ENCODE data around the gene NAALADL2. TPM values are rescaled to one million over a fixed set of nuclear protein-coding genes. Genes with fewer than 3 reads are reported as not detected.

Gene NAALADL2
- polyA plus RNA-seq, 3 donors from 2014 or later = 0.10 TPM; not detected in 2

GRCh38 chr3:175294793-175295192 lies 435.7 kb downstream of the NAALADL2 start:
- peaks cover 0 to 16% (median 8%) of the 10 kb centered on the region in 6 donors for H3K9me3 Mint-ChIP-seq
- DNase-seq = no peak
- no peak overlapping the region for H3K4me3 Mint-ChIP-seq
- no peaks in the 10 kb centered on the region for H3K4me1 Mint-ChIP-seq
- H3K36me3 Mint-ChIP-seq = no peaks in the 10 kb centered on the region
- H3K27me3 Mint-ChIP-seq (ENCODE audit: low read depth in 3 of 3) = peaks cover 0 to 3% (median 0%) of the 10 kb centered on the region in 3 donors
- H3K27ac Mint-ChIP-seq = no peak overlapping the region

DNA sequence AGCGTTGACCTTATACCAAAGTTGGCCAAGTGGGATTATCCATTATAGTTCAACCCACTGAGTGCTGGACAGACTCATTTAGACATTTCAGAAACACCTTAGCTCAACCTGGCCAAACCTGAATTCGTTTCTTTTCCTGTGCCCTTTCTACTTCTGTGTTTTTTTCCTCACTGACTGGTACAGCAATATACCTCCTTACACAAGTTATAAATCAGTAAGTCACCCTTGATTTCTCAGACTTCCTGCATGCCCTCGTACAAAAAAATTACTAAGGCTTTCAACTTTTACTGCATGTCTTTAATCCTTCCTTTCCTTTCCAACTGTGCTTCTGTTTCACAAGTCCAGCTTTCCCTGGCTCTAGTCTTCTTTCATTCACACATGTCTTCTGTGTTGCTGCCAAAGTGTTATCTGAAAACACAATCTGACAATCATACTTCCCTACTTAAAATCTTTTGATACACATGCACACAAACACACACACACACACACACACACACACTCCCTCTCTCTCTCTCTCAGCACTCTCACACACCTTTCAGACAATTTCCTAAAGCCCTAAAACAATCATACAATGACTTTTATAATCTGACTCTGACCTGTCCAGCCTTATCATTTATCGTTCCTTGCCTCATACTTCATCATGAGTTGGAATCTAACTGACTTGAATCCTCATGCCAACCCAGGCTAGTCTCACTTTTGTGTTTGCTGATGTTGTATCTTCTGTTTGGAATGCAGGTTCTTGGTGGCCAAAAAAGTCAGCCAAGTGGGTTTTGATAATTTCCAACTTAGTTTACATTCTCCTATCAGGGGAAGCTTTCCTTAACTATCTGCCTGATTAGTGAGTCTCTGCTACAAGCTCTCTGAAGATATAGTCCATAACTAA lies 436.4 kb downstream of the NAALADL2 start:
- no peak overlapping the region for H3K4me3 Mint-ChIP-seq
- DNase-seq = no peak
- no peaks in the 10 kb centered on the region for H3K4me1 Mint-ChIP-seq
- no peak overlapping the region for H3K27ac Mint-ChIP-seq
- H3K27me3 Mint-ChIP-seq (ENCODE audit: low read depth in 3 of 3) = peaks cover 0 to 2% (median 0%) of the 10 kb centered on the region in 3 donors
- peaks cover 0 to 16% (median 7%) of the 10 kb centered on the region in 6 donors for H3K9me3 Mint-ChIP-seq
- no peaks in the 10 kb centered on the region for H3K36me3 Mint-ChIP-seq

DNA sequence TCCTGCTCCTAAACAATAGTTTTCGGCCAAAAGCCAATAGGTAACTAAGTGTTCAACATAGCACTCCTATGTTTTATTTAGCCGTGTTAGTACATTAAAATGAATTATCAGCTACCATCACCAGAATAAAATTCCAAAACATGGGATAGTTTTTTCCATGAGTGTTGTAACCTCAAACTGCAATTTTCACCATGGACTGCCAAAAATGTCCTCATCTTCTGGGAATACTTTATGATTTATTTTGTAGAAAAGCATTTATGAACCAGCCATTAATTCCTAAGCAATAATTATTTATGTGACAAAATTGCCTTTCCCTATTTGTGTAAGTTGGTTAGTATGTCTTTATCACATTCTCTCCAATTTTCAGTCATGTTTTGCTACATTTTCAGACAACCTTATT lies 438.1 kb downstream of the NAALADL2 start:
- Mint-ChIP-seq H3K4me1 (no peaks in the 10 kb centered on the region), H3K36me3 (no peaks in the 10 kb centered on the region), H3K27me3 (ENCODE audit: low read depth in 3 of 3) (peaks cover 0 to 4% (median 0%) of the 10 kb centered on the region in 3 donors), H3K27ac (no peak overlapping the region), H3K9me3 (peaks cover 3 to 20% (median 7%) of the 10 kb centered on the region in 6 donors), H3K4me3 (no peak overlapping the region)
- no peak for DNase-seq

DNA sequence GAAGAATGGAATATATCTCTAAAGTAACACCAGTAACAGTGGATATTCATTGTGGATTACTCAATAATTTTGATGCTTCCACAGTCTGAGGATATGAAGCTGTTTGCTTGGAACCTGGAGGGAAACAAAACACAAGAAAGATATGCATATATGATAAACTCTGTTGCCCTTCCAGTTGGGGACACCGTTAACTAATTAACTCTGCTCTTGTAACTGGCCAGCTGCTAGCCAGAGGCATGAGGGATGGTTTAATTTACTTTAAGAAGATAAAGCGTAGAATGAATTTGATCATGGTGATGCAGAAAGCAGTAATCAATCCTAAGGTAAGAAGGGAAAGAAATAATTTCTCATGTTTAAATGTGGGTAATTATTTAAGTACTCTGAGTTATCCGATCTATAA lies 442.6 kb downstream of the NAALADL2 start:
- H3K4me1 Mint-ChIP-seq = no peaks in the 10 kb centered on the region
- no peaks in the 10 kb centered on the region for H3K36me3 Mint-ChIP-seq

GRCh38 chr3:175304404-175304803 lies 445.3 kb downstream of the NAALADL2 start:
- peaks cover 3 to 23% (median 5%) of the 10 kb centered on the region in 6 donors for H3K9me3 Mint-ChIP-seq
- H3K4me3 Mint-ChIP-seq = no peak overlapping the region
- no peak overlapping the region for H3K27ac Mint-ChIP-seq
- DNase-seq = no peak
- H3K4me1 Mint-ChIP-seq = peaks cover 0 to 13% of the 10 kb centered on the region in 2 donors
- H3K36me3 Mint-ChIP-seq = no peaks in the 10 kb centered on the region
- peaks cover 0 to 2% (median 0%) of the 10 kb centered on the region in 3 donors for H3K27me3 Mint-ChIP-seq (ENCODE audit: low read depth in 3 of 3)

More for the DNA sequence above, 442.6 kb downstream of the NAALADL2 start:
- H3K9me3 Mint-ChIP-seq = peaks cover 3 to 25% (median 9%) of the 10 kb centered on the region in 6 donors
- H3K27me3 Mint-ChIP-seq (ENCODE audit: low read depth in 3 of 3) = peaks cover 0 to 2% (median 0%) of the 10 kb centered on the region in 3 donors
- no peak overlapping the region for H3K27ac Mint-ChIP-seq
- no peak for DNase-seq
- no peak overlapping the region for H3K4me3 Mint-ChIP-seq

DNA sequence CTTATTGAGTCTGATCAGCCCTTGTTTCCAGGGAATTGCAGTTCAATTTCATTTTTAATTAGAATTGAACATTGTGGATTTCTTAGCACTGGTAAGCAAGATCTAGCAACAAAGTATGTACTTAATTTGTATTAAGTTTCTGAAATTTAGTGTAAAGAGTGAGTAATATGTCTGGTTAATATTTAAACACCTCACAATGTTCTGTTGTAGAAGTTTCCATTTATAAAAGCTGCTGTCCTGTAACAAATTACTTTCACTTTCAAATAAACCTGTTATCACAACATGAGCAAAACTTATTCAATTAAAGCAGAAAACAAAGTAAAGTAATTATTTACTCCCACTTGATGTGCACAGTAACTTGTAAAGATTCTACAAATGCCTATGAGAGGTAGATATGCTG lies 448.5 kb downstream of the NAALADL2 start:
- Mint-ChIP-seq H3K9me3 (peaks cover 0 to 13% (median 5%) of the 10 kb centered on the region in 6 donors), H3K27ac (no peak overlapping the region), H3K4me1 (peaks cover 0 to 13% of the 10 kb centered on the region in 2 donors), H3K4me3 (peak overlapping the region in 1 of 5 donors; percentile 3), H3K27me3 (ENCODE audit: low read depth in 3 of 3) (no peaks in the 10 kb centered on the region), H3K36me3 (no peaks in the 10 kb centered on the region)
- no peak for DNase-seq

DNA sequence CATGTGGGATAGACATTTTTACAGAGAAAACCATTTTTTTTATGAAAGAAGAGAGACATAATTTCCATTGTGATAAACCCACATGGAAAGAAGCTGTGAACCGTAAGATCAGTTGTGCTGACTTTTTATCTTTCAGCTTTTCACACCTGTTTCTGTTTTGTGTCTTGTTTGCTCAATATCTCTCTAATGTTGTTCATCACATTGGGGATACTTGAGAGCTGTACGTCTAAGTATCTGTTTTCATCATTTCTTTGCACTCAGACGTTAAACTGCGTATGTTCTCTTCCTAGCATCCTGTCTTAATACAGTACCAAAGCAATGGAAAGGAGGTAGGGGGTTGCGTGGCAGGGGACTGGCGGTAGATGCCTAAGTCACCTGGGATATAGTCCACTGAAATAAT lies 449.0 kb downstream of the NAALADL2 start:
- Mint-ChIP-seq H3K9me3 (peaks cover 0 to 18% (median 6%) of the 10 kb centered on the region in 6 donors), H3K36me3 (no peaks in the 10 kb centered on the region), H3K4me3 (peak overlapping the region in 1 of 5 donors; percentile 3), H3K4me1 (peaks cover 0 to 13% of the 10 kb centered on the region in 2 donors), H3K27me3 (ENCODE audit: low read depth in 3 of 3) (no peaks in the 10 kb centered on the region), H3K27ac (no peak overlapping the region)
- DNase-seq = no peak

DNA sequence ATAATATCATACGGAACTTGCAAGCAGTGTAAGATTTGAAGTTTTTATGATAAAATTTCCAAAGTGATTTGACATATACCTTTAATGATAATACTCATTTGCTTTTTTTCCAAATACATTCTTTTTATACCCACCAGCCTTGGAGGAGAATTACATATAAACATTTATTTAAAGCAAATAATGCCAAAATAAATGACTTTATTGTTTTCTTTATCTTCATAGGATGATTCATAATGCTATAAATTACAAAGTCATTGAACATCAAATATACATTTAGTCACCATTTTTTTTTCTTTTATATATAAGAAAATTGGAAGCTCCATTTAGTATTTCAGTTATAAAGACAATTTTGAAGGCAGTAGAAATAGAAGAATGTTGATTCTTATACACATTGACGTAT lies 450.9 kb downstream of the NAALADL2 start:
- no peaks in the 10 kb centered on the region for H3K36me3 Mint-ChIP-seq
- DNase-seq = no peak

DNA sequence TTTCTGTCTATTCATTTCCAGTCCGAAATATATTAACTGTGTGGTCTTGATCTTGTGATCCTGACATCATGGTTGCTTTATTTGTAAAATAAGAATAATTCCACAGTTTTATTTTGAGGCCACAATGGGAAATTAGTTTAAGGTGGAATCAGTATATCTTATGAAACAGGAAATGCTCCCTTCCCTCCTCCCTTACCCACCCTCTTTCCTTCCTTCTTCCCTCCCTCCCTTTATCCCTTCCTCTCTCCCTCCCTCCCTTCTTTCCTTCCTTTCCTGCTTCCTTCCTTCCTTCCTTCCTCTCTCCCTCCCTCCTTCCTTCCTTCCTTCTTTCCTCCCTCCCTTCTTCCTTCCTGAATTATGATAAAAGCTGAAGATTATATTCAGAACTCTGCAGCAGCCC lies 452.3 kb downstream of the NAALADL2 start:
- peaks cover 0 to 13% of the 10 kb centered on the region in 2 donors for H3K4me1 Mint-ChIP-seq
- H3K4me3 Mint-ChIP-seq = no peak overlapping the region
- H3K9me3 Mint-ChIP-seq = peaks cover 0 to 30% (median 6%) of the 10 kb centered on the region in 6 donors
- H3K36me3 Mint-ChIP-seq = no peaks in the 10 kb centered on the region
- H3K27me3 Mint-ChIP-seq (ENCODE audit: low read depth in 3 of 3) = no peaks in the 10 kb centered on the region
- DNase-seq = no peak
- H3K27ac Mint-ChIP-seq = no peak overlapping the region

More for the DNA sequence above, 450.9 kb downstream of the NAALADL2 start:
- no peak overlapping the region for H3K27ac Mint-ChIP-seq
- H3K4me1 Mint-ChIP-seq = peaks cover 0 to 13% of the 10 kb centered on the region in 2 donors
- H3K4me3 Mint-ChIP-seq = no peak overlapping the region
- no peaks in the 10 kb centered on the region for H3K27me3 Mint-ChIP-seq (ENCODE audit: low read depth in 3 of 3)
- peaks cover 0 to 20% (median 4%) of the 10 kb centered on the region in 6 donors for H3K9me3 Mint-ChIP-seq

- H3K36me3 Mint-ChIP-seq = no peaks in the 10 kb centered on the region
- peaks cover 0 to 13% of the 10 kb centered on the region in 2 donors for H3K4me1 Mint-ChIP-seq
- no peak overlapping the region for H3K4me3 Mint-ChIP-seq
- no peak for DNase-seq
- no peak overlapping the region for H3K27ac Mint-ChIP-seq
- no peaks in the 10 kb centered on the region for H3K27me3 Mint-ChIP-seq (ENCODE audit: low read depth in 3 of 3)
- H3K9me3 Mint-ChIP-seq = peaks cover 0 to 34% (median 7%) of the 10 kb centered on the region in 6 donors
Measured at GRCh38 chr3:175311946-175312345, 452.8 kb downstream of the NAALADL2 start.

DNA sequence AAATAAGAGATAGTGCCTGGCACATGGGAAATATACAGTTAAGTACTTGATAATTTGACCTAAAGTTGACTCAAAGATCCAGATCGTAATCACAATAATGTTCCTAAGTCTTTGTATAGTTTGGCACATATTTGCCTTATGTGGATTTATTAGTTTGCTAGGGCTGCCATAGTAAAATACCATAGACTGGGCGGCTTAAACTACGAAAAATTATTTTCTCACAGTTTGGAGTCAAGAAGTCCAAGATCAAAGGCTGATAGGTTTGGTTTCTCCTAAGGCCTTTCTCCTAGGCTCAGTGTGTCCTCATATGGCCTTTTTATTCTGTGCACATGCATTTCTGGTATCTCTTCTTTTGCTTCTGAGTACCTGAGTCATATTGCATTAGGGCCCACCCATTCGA lies 453.7 kb downstream of the NAALADL2 start:
- H3K27me3 Mint-ChIP-seq (ENCODE audit: low read depth in 3 of 3) = no peaks in the 10 kb centered on the region
- H3K27ac Mint-ChIP-seq = no peak overlapping the region
- peaks cover 0 to 9% of the 10 kb centered on the region in 2 donors for H3K4me1 Mint-ChIP-seq
- DNase-seq = no peak
- no peaks in the 10 kb centered on the region for H3K36me3 Mint-ChIP-seq
- no peak overlapping the region for H3K4me3 Mint-ChIP-seq
- peaks cover 0 to 34% (median 9%) of the 10 kb centered on the region in 6 donors for H3K9me3 Mint-ChIP-seq

DNA sequence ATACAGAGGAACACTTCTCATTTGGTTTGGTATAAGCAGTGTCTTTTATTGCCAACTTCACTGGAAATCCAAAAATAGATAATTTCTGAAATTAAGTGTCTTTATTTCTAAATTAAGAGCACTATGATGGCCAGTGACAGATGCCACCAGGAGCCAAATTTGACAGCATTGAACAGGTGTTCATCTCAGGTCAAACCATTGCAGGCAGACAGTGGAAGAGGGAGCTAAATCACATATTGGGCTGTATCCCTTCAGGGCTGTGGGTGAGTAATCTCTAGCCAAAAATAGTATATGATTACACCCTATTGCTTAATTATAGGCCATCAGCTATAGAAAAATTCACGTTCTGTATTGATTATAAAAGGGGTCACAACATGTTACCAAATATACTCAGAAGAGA lies 457.7 kb downstream of the NAALADL2 start:
- no peaks in the 10 kb centered on the region for H3K27me3 Mint-ChIP-seq (ENCODE audit: low read depth in 3 of 3)
- no peak overlapping the region for H3K27ac Mint-ChIP-seq
- H3K4me3 Mint-ChIP-seq = no peak overlapping the region
- no peak for DNase-seq
- no peaks in the 10 kb centered on the region for H3K4me1 Mint-ChIP-seq
- H3K9me3 Mint-ChIP-seq = peaks cover 0 to 34% (median 13%) of the 10 kb centered on the region in 6 donors
- H3K36me3 Mint-ChIP-seq = no peaks in the 10 kb centered on the region

GRCh38 chr3:175325440-175325839 lies 466.3 kb downstream of the NAALADL2 start:
- Mint-ChIP-seq H3K4me3 (no peak overlapping the region), H3K36me3 (no peaks in the 10 kb centered on the region), H3K4me1 (no peaks in the 10 kb centered on the region), H3K27ac (no peak overlapping the region), H3K9me3 (peaks cover 10 to 40% (median 17%) of the 10 kb centered on the region in 6 donors), H3K27me3 (ENCODE audit: low read depth in 3 of 3) (peaks cover 0 to 4% (median 0%) of the 10 kb centered on the region in 3 donors)
- DNase-seq = no peak

- DNase-seq = no peak
- H3K4me1 Mint-ChIP-seq = no peaks in the 10 kb centered on the region
- no peaks in the 10 kb centered on the region for H3K36me3 Mint-ChIP-seq
- peaks cover 0 to 4% (median 0%) of the 10 kb centered on the region in 3 donors for H3K27me3 Mint-ChIP-seq (ENCODE audit: low read depth in 3 of 3)
- peaks cover 12 to 45% (median 20%) of the 10 kb centered on the region in 6 donors for H3K9me3 Mint-ChIP-seq
- no peak overlapping the region for H3K27ac Mint-ChIP-seq
- H3K4me3 Mint-ChIP-seq = no peak overlapping the region
Measured at GRCh38 chr3:175326041-175326440, 466.9 kb downstream of the NAALADL2 start.

Data from immature natural killer cell (primary cell).